Spleen (tissue), 11 donors: ENCODE measurements around the gene RILP. TPM values are rescaled to one million over a fixed set of nuclear protein-coding genes. Genes with fewer than 3 reads are reported as not detected.
A peak's percentile ranks its signal among the peaks of the same experiment; 100 is the strongest.

Experiments
- DNase-seq: peaks from one replicate; pipeline ENCODE4 v3.0.0-alpha.2; 2020
- H3K27ac ChIP-seq, 8 donors: fragments of 200-600 bp; sonication (generic) in 7 of 8; 1 replicate in 4 of 8; 2 replicates in 4 of 8; pipeline versions ENCODE4 v1.5.0 to v1.8.0; 2016 to 2021; ENCODE audit warnings: inconsistent platforms in 4 of 8, mild to moderate bottlenecking in 4 of 8, moderate library complexity in 1 of 8
- H3K27me3 ChIP-seq, 7 donors: fragments of 200-600 bp; sonication (generic) in 6 of 7; replicated peaks in 1 of 7; 1 replicate in 4 of 7; 2 replicates in 3 of 7; pipeline versions ENCODE4 v1.5.0 to v1.8.0; 2016 to 2021; ENCODE audit warnings: inconsistent platforms in 3 of 7, mild to moderate bottlenecking in 1 of 7
- H3K36me3 ChIP-seq, 6 donors: fragments of 200-600 bp; sonication (generic) in 5 of 6; 1 replicate in 4 of 6; 2 replicates in 2 of 6; pipeline versions ENCODE4 v1.5.0 to v1.8.0; 2016 to 2021; ENCODE audit warnings: inconsistent platforms in 2 of 6
- H3K4me1 ChIP-seq, 6 donors: fragments of 200-600 bp; sonication (generic) in 5 of 6; 1 replicate in 3 of 6; 2 replicates in 3 of 6; pipeline versions ENCODE4 v1.5.0 to v1.8.0; 2016 to 2021; ENCODE audit warnings: inconsistent platforms in 3 of 6
- H3K4me3 ChIP-seq, 8 donors: fragments of 200-600 bp; sonication (generic) in 7 of 8; 1 replicate in 4 of 8; 2 replicates in 4 of 8; pipeline versions ENCODE4 v1.5.0 to v1.8.0; 2016 to 2021; ENCODE audit warnings: inconsistent platforms in 4 of 8, mild to moderate bottlenecking in 4 of 8, moderate library complexity in 2 of 8
- H3K9me3 ChIP-seq, 8 donors: fragments of 200-600 bp; sonication (generic) in 7 of 8; 1 replicate in 4 of 8; 2 replicates in 4 of 8; pipeline versions ENCODE4 v1.5.0 to v1.8.0; 2016 to 2021; ENCODE audit warnings: inconsistent platforms in 4 of 8
- CTCF ChIP-seq, 11 experiments: fragments of 200-600 bp in 7 of 11; fragments of 450-650 bp in 4 of 11; sonication (generic) in 4 of 11; IDR thresholded peaks in 8 of 11; conservative IDR thresholded peaks in 3 of 11; 1 replicate in 7 of 11; 2 replicates in 4 of 11; pipeline versions ENCODE4 v1.4.0 to v1.8.0; 2016 to 2021; ENCODE audit warnings: antibody characterized with exemption in 11 of 11, inconsistent platforms in 4 of 11, mild to moderate bottlenecking in 1 of 11
- POLR2A ChIP-seq, 3 donors: fragments of 450-650 bp; IDR thresholded peaks; one replicate each; pipeline ENCODE4 v1.5.1; 2017; ENCODE audit warnings: antibody characterized with exemption in 3 of 3, mild to moderate bottlenecking in 1 of 3
- POLR2AphosphoS5 ChIP-seq, 3 donors: sonication (generic); formaldehyde crosslinking; IDR thresholded peaks; one replicate each; pipeline ENCODE4 v1.5.1; 2017; ENCODE audit warnings: antibody characterized with exemption in 3 of 3
- WGBS, 5 donors: extraction: QIAGEN DNeasy Blood & Tissue Kit in 3 of 5; methylation state at CpG; one replicate each; pipeline versions ENCODE4 v1.1.5 to v1.1.7; 2013 to 2018; 5-methylcytosine and 5-hydroxymethylcytosine counted together
- intact Hi-C: fragments of 100-400 bp; cut with DNase I; formaldehyde crosslinking; loops from one replicate; pipeline ENCODE4 v1.15.0; 2023; ENCODE audit warnings: low total_unique reads
- polyA plus RNA-seq, 3 donors: library from polyadenylated mRNA; stranded (reverse); fragments of 200-250 nt; gene quantifications; one replicate each; pipeline ENCODE4 v1.2.1, GENCODE V29; 2013
- total RNA-seq, 7 donors: library from RNA; depleted of rRNA in 3 of 7; stranded (reverse); fragments of >200 nt in 3 of 7; fragmentation: NEBNext Ultra II Directional in 4 of 7; extraction: Animal tissue kit (Norgen Biotek cat#: 25700) in 4 of 7; gene quantifications; one replicate each; pipeline versions ENCODE4 v1.1.0 to v1.2.1, GENCODE V29; 2016 to 2021
- donor health status: healthy with polysubstance abuse.
- donor health status: DM: no; HTN: no; CAD: no; lungs with moderate emphysema.
- donor health status: DM: no; HTN: no; CAD: no.
- donor health status: Bipolar disorder and iron deficiency.
- donor health status: healthy.
- donor health status: DM: no; HTN: no; CAD: no.
- donor health status: DM: yes; HTN: yes; CAD: no.

Gene RILP
- total and polyA plus RNA-seq, 10 donors = 14.7 to 43.9 (median 25.0) TPM

DNA sequence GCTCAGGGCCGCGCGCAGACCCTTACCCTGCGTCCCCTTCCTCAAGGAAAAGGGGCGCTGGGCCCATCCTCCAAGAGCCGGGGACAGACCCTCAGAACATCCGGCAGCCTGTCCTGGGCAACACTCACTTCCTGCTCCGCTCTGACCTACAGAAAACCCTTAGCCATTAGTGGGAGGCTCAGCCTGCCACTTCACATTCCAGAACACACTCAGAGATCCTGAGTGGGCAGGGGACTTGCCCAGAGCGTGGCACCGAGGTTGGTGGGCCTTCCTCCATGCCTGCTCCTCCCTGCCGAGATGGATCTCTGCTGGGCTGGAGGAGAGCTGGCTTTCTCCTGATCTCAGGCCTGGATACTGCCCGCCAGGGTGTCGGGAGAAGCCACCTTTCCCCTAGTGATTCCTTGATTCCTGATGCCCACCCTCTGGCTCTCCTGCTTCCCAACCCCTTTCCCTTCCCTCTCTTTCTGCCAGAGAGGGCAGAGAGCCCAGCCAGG lies 5.6 kb downstream of the RILP start:
- Histone ChIP-seq H3K9me3 (no peaks in the 10 kb centered on the region), H3K27me3 (no peaks in the 10 kb centered on the region), H3K27ac (peak overlapping the region; percentile 24 to 99 (median 86)), H3K4me1 (peaks cover 39 to 82% (median 62%) of the 10 kb centered on the region in 6 donors), H3K36me3 (peaks cover 0 to 40% (median 0%) of the 10 kb centered on the region in 6 donors), H3K4me3 (peak overlapping the region; percentile 27 to 84 (median 66))
- intact Hi-C loops = no loop called here
- peak in 2 of 3 donors; percentile 46 to 55 for TF ChIP-seq POLR2AphosphoS5 (IDR thresholded peaks at IDR 0.05)
- no peak for TF ChIP-seq CTCF (IDR thresholded peaks at IDR 0.05 in 8 of 11, conservative IDR thresholded peaks at IDR 0.05 in 3 of 11)
- 9 to 36% (median 12%) methylated on average over 7 to 13 of the region's 13 CpGs for WGBS, 5 donors
- DNase-seq = no peak

- DNase-seq = peak; percentile 92
- TF ChIP-seq POLR2AphosphoS5 (IDR thresholded peaks at IDR 0.05) (peak in 2 of 3 donors; percentile 2 to 52), POLR2A (IDR thresholded peaks at IDR 0.05) (no peak), CTCF (IDR thresholded peaks at IDR 0.05 in 8 of 11, conservative IDR thresholded peaks at IDR 0.05 in 3 of 11) (peak in 2 of 11 experiments; percentile 22 to 32)
- Histone ChIP-seq H3K4me1 (peaks cover 39 to 84% (median 61%) of the 10 kb centered on the region in 6 donors), H3K4me3 (peak overlapping the region; percentile 27 to 84 (median 66)), H3K27me3 (no peaks in the 10 kb centered on the region), H3K36me3 (peaks cover 0 to 46% (median 0%) of the 10 kb centered on the region in 6 donors), H3K9me3 (no peaks in the 10 kb centered on the region), H3K27ac (peak overlapping the region; percentile 24 to 99 (median 86))
- 0 to 1% (median 1%) methylated on average over 2 to 84 of the region's 90 CpGs; no CpG with 5 or more reads in 1 of the 5 donors for WGBS, 5 donors
- intact Hi-C loops = no loop called here
Measured at GRCh38 chr17:1643293-1643998, 6.2 kb downstream of the RILP start.

DNA sequence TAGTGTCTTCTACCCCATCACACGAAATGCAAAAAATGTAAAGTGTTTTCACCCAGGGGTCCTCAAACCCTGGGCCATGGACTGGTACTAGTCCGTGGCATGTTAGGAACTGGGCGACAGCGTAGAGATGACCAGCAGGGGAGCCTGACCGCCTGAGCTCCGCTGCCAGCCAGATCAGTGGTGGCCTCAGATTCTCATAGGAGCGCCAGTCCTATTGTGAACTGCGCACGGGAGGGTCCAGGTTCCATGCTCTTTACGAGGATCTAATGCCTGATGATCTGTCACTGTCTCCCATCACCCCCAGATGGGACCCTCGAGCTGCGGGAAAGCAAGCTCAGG lies 8.6 kb downstream of the RILP start:
- no peaks in the 10 kb centered on the region for H3K9me3 ChIP-seq
- H3K4me1 ChIP-seq = peaks cover 18 to 64% (median 39%) of the 10 kb centered on the region in 6 donors
- peak overlapping the region in 1 of 8 donors; percentile 64 for H3K27ac ChIP-seq
- no peak overlapping the region for H3K4me3 ChIP-seq
- no peaks in the 10 kb centered on the region for H3K27me3 ChIP-seq
- 86 to 91% (median 89%) methylated on average over 8 to 12 of the region's 12 CpGs for WGBS, 5 donors
- no peak for DNase-seq
- TF ChIP-seq CTCF (IDR thresholded peaks at IDR 0.05 in 8 of 11, conservative IDR thresholded peaks at IDR 0.05 in 3 of 11) = no peak
- TF ChIP-seq POLR2A (IDR thresholded peaks at IDR 0.05) = no peak
- peaks cover 0 to 57% (median 9%) of the 10 kb centered on the region in 6 donors for H3K36me3 ChIP-seq
- intact Hi-C loops = no loop called here

DNA sequence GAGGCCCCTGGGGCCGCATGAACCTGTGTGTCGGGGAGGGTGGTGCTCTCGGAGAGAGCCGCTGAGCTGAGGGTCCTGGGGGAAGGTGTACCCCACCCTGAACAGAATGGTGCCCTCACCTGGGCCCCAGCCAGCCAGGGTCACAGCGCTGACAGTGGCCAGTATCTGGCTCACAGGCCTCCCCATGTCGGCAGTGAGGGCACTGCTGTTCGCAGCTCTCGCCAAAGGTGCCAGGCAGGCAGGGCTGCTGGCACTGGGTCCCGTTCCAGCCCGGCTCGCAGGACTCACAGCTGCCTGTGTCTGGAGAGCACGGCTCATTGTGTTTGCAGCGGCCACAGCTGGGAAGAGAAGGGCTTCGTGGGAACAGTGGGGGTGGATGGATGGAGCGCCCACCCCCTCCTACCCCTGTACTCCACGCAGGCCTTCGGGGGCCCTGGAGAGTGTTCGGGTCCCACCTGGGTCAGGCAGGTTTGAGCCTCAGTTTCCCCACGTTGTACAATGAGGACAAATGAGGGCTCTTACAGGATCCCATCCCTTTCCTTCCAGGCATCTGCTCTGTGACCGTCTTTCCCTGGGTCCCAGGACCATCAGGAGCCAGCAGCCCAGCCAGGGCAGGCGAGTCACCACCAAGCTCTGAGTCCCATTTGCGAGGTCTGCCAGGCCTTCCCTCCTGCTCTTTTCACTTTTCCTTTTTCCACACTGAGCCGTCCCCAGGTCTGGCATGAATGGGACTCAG lies 9.2 kb downstream of the RILP start:
- intact Hi-C loops = no loop called here
- Histone ChIP-seq H3K36me3 (peaks cover 0 to 62% (median 11%) of the 10 kb centered on the region in 6 donors), H3K9me3 (no peaks in the 10 kb centered on the region), H3K4me1 (peaks cover 14 to 62% (median 34%) of the 10 kb centered on the region in 6 donors), H3K27ac (peak overlapping the region in 5 of 8 donors; percentile 33 to 64 (median 48)), H3K27me3 (no peaks in the 10 kb centered on the region), H3K4me3 (no peak overlapping the region)
- 85 to 90% (median 87%) methylated on average over 13 to 23 of the region's 23 CpGs for WGBS, 5 donors
- DNase-seq = peak; percentile 76
- no peak for TF ChIP-seq POLR2A (IDR thresholded peaks at IDR 0.05)
- TF ChIP-seq POLR2AphosphoS5 (IDR thresholded peaks at IDR 0.05) = peak in 2 of 3 donors; percentile 39 to 68
